NCI-H128 (cell line): ENCODE data around the gene RGS6.

Source experiments
- DNase-seq: peaks from one replicate; lab custom pipeline; 2025; ENCODE audit not compliant: unreplicated experiment; lab: John Stamatoyannopoulos, UW

RGS6 gene

DNA sequence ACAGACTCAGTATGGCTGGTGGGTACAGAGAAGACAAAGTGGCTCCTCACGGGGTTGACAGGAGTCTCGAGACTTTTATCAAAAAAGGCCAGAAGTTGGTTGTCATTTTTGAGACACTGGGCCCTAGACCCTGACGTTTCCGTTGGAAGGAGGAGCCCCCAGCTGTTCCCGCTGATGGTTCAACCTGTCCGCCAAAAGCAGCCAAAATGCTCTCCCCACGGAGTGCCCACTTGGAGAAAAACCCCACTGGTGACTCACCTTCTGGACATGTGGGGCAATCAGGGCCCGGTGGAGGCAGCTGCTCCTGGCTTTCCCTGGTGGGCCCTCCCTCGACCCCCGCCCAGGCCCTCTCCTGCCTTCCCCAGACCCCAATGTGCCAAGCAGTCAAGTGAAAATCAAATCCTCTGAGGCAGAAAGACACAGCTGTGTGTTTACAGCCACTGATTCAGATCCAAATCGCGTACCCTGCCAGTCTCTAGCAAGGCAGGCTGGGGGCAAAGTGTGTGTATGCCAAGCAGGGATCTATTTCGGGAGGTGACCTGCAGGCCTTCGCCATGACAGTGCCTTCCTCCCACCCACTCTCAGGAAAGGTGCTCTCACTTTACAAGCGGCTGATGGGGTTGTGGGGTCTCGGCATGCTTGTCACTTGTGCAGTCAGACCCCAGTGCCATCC lies 614.3 kb downstream of the RGS6 start:
- no peak for DNase-seq

DNA sequence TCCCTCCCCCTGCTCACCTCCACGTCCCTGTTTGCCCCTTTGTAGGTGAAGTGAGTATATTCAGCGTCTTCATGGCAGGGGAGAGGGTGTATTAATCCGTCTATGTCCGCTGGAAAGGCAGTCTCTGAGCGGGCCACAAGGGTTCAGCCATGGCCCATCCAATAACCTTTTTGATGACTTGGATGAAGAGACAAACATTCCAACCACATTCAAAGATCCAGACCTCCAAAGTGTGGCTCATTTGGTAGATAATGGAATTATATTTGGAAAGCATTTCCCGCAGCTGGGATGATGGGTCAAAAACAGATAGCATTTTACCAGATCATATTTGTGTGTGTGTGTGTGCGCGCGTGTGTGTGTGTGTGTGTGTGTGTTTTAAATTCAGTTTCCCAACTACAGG lies 615.8 kb downstream of the RGS6 start:
- DNase-seq, result no peak

DNA sequence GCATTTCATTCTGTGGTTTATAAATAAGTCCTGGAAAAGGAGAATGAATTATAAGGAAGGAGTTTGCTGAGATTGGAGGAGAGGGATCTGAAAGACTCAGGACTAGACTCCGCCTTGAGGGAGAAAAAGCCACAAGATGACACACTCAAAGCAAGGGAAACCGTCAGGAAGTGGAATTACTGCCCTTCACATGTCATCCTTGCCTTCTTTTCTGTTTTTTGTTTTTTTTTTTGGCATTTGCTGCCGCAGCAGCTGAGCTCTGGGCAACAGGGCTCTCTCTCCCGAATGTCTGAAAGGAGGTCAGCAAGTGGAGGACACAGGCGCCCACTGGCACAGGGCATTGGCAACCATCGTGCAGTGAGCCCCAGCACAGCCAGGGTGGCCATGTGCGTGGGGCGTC lies 616.8 kb downstream of the RGS6 start:
- DNase-seq, result no peak

DNA sequence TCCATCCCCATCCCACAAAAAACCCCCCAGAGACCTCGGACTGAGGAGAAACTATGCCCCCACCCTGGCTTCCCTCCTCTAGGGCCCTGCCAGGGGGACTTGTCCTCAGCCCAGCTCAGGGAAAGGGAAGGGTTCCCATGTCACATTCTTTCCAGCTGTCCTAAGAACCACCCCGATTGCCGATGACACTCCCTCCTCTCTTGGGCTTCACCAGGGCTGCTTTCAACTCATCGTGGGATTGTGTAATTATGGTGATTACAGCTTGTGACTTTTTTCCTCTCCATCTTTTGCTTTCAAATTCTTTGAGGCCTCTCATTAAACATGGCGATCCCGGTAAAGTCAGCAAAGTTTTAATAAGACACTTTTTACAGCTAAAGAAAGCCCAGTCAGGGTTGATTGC lies 617.6 kb downstream of the RGS6 start:
- DNase-seq, result no peak

DNA sequence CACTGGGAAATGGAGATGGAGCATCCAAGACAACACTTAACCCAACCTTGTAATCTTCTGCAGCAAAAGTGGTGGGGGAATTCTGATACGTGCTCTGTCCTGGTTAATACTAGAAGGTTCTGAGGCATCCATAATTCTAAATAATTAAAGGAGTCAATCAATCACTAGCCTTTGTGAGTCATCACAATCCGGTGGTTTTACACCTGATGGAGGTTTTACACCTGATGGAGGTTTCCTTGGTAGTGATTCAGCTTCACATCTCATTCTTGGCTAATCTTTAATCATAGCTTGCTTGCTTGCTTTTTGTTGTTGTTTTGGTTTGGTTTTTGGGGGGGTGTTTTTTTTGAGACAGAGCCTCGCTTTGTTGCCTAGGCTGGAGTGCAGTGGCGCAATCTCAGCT lies 618.3 kb downstream of the RGS6 start:
- no peak for DNase-seq

DNA sequence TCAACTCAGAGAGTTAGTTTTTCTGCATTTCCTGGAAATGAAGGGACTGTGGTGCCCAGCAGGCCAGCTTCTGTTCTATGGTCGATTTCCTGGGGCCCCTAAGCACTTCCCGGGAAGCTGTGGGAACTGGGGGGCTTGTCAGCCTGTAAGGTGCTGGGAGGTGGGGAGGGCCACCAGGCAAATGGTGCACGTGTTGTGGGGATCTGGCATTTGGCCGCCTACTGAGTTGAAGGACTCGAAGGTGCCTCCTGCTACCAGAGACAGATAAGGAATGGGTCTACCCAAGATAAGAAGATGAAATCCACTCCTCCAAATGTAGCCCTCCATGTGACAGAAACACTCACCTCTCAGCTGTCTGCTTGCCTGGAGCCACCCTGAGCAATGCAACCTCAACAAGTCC lies 620.0 kb downstream of the RGS6 start:
- DNase-seq, result no peak

DNA sequence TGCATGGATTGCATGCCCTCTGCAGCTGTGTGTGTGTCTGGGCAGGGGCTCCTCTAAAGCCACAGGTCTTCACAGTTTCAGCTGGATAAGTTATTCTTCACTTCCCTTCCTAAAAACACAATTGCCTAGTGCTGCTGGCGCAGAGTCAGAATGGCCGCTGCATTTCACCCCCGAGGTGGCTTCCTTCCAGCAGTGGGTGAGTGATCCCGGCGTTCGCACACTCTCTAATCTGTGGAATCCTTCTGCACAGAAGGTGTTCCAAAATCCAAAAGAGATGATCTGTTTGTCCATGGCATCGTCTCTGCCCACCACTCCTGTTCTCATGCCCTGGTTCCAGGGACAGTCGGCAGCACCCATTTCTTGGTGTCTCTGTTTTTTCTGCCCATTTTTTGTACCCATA lies 620.9 kb downstream of the RGS6 start:
- no peak for DNase-seq

DNA sequence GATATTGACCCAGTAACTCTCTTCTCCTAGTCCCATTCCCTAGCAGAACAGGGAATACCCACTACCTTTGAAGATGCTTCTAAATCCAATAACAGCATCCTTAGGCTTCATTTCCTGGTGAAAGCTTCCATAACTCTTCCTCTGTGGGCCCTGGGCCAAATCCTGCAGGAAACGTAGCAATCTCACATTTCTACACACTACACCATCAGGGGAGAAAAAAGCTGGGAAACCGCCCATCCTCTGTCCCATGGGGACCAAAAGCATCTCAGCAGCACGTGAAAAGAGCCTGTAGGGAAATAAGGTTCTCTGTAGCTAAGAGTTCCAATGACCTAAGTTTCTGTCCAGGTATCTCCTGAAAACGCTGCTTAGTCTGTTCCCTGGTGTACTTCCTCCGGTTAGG lies 621.4 kb downstream of the RGS6 start:
- no peak for DNase-seq

DNA sequence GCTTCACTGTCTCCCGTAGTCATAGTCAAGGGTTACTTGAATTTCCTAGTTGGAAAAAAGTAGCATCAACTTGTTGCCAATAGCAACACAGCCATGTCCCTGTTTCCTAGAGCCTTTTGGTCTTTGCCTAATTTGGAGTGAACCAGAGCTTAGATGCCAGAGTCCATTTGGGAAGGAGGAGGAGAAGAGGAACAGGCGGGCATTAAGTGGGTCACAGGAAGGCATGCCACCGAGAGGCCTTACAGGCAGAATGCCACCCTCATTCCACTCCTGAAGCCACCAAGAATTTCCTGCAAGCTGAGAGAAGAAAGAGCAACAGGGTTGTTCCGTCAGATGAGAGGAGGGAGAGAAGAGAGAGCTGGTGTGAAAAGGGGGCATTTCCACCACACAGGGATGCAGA lies 622.2 kb downstream of the RGS6 start:
- DNase-seq, result no peak

DNA sequence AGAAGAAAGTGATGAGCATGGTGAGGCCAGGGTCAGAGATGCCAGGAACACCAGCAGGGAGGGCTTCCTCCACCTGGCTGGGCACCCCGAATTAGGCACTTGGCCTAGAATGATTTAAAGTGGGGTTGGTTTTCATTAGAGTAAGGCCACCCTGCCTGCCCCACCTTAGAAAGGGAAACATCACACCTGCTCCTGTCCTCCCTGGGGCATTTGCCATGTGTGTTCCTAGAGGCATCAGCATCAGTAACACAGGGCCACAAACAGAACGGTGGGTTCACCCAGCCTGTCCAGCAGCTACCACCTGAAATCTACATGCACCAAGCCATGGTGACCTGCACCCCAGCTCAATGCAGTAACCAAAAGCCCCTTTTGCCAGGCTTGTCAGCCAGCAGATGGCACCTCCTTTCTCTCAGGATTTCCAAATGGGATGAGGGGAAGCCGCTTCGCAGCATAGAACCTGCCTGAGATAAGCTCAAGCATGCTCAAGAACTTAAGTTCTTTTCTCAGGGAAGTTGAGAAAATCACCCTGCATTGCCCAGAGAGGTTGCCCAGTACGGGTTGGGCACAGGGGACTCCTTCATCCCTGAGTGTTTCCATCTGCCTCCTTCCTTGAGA lies 622.9 kb downstream of the RGS6 start:
- no peak for DNase-seq

DNA sequence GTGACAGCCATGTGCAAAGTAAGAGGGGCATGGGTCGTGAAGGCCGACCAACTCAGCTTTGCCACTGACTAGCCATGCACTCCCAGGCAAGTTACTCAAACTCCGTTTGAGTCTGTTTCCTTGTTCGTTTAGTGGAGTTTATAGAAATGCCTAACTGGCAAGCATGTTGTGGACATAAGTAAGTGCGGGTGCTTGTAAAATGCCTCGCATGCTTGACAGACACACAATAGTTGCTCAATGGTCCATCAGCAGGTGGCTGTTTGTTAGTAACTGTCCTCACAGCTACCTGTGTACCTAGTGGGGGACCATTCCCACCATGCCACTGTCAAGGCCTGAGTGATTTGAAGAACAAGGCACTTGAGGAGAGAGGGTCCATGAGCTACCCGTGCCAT lies 623.4 kb downstream of the RGS6 start:
- DNase-seq, result no peak

DNA sequence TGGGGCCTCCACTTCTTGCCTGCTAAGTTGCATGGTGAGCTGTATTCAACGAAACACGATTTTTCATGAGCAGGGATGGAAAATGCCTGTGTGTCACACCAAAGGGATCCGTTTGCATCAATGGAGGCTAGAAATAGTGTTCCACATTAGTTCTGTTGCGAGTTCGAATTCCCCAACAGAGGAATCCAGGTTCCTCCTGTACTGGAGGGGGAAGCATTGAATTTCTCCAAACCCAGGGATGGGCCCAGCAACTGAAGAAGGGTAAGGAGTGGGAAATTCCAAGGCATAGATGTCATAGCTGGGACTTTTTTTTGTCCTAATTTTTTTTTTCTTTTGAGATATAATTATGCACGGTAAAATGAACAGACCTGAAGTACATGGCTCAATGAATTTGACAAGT lies 625.4 kb downstream of the RGS6 start:
- no peak for DNase-seq

DNA sequence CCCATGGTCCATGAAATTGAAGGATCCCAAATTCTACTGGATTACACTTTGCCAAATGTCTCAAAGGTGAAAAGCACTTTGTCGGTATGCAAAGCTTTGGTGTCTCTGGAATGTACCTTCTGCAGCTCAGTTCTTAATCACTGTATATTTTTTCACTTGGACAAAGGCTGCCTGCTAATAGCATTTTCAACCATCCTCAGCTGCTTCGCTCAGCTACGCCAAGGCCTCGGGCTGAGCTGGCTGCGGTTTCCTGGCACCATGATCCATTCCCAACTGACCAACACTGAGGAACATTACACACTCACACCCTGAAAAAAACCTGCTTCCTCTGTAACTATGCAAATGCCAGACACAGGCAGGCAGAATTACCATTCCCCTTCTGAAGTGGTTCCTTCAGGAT lies 626.5 kb downstream of the RGS6 start:
- DNase-seq, result no peak

DNA sequence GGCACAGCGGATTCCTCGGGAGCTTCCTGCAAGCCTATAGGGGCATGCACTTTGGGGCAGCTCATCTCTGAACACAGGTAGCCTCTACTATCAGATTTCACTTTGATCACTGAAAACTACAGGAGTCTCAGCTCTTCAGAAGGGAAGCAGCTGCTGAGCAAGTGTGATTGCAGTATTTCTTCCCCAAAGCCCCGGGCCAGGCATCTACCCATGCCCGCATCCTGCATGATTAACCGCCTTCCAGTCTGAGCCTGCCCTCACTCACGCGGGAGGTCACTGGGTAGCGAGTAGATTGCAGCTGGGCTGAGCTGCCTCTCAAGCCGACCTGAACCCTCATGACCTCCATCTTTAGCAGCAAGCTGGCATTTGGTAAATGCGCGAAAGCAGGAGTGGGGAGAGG lies 627.0 kb downstream of the RGS6 start:
- no peak for DNase-seq

DNA sequence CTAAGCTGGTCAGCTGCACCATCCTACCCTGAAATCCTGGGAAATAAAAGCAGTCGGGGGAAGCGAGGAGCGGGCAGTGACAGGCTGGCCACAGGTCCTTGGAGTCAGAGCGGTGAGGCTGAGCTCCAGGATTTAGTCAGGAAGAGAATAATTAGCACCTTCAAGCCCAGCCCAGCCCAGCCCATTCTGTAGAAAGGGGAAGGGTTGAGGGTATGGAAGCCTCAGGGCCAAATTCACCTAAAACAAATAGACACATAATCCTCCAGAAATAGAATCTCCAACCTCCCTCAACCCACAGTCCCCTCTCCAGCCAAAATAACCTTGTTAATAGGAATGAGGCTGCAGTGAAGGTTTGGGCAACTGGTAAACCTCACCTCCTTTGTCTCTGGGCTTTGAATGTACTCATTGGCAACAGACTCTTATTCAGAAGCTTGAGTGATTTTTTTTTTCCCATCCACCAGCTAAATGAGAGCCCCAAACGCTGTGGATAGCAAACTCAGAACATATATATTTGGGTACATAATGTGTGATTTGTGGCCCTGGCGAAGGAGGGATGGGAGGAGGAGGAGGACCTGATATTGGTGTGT lies 627.5 kb downstream of the RGS6 start:
- DNase-seq, result no peak

DNA sequence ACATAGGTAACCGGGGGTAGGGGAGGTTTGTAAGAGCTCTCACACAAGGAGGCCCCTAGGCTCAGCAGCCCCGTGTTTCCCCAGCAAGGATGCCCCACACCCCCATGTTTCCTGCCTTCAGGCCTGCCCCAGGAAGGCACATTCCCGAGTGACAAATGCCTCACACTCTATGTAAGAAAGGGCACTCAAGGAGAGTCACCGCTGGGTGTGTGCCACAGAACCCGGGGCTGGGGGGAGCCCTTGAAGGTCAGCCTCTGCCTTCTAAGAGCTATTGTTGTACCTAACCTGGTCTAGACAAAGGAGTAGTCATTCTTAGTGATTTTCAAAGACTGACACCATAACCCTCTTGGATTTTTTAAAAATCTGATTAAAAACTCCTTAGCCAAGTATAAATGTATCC lies 628.1 kb downstream of the RGS6 start:
- DNase-seq, result no peak

DNA sequence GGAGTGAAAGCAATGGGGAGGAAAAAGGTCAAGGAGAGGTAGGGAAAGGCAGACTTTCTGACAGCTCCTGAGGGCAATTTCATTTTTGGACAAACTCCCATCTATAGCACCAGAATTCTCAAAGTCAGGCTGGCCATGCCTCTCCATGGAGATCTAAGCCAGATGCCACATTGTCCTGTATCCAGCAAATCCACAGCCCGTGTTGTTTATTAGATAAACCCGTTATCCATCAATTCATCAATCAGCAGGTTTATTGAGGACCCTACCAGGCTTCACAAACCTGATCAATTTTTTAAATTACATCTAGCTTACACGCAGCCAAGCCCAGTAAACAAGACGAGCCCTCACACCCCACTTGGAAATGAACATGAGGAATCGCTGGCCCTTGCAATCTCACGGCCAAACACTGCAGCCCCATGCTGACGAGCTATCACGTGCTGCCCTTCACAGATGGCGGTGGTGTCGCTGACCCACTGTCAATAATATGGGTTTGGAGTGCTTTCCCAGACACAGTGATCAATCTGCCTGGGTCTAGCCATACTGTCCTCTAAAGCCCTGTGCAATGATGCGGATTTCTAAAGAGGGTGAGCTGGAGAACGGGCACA lies 628.8 kb downstream of the RGS6 start:
- DNase-seq, result no peak

DNA sequence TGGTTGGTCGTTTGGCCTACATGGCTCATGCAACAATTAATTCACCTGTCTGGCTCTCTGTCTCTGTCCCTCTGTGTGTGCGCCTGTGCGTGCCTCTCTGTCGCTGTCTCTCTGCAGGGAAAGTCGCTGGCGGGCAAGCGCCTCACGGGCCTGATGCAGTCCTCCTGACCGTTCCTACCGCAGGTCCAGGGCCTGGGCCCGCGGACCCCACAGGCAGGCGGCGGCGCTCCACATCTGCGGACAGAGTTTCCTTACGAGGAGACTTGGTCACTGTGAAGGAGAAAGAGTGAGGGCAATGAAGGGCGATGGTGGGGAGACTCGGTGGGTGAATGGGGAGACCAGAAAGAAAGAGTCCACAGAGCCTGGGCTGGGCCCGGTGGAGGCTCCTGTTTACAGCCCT lies 630.1 kb downstream of the RGS6 start:
- no peak for DNase-seq

DNA sequence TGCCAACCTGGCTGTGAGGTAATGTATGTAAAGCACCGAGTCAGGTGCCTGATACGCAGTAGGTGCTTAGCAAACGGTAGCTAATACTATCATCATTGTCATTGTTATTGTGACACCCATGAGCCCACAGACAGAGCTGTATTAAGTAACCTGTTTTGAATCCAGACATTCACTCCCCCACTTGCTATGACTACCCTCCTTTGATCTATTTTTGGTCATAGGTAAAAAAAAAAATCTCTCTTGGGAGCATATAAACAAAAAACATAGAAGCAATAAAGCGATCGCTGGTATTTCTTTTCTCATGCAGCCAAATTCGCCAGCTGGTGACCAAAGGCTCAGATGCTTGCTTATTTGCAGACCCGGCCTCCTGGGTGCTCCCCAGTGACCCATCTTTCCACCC lies 631.4 kb downstream of the RGS6 start:
- no peak for DNase-seq

DNA sequence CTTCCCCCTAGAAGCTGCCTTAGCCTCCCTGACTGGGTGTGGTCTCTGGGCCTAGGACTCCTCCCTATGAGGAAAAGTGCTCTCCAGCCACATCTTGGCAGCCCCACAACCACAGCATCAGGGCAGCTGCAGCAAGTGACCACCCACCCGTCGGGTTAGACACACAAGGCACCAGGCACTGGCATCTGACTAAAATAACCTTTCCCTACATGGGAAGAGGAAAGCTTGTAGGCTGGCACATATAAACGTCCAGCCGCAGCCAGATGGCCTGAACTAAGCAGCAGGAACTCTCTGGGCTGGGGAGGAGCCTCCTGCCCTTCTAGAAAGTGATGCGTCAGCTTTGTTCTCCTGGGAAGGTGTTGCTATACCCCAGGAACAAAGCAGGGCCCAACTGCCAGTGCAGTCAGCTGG lies 632.9 kb downstream of the RGS6 start:
- no peak for DNase-seq

DNA sequence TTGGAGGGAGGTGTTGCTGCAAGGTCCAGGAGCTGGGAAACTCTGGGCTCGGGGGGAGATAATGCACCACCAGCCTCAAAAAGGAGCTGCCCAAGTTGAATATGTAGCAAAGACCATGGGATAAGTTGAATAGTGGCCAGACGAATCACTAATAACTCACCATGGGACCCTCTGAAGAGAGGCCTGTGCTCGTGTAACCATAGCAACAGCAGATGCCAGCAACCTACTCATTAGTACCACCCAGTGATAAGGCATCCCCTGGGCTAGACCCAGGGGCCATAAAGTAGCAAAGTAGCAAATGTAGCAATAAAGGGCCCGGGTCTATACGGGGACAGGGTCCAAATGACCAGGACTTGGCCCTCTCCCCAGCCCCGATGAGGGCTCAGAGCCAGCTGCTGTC lies 633.7 kb downstream of the RGS6 start:
- DNase-seq, result no peak

DNA sequence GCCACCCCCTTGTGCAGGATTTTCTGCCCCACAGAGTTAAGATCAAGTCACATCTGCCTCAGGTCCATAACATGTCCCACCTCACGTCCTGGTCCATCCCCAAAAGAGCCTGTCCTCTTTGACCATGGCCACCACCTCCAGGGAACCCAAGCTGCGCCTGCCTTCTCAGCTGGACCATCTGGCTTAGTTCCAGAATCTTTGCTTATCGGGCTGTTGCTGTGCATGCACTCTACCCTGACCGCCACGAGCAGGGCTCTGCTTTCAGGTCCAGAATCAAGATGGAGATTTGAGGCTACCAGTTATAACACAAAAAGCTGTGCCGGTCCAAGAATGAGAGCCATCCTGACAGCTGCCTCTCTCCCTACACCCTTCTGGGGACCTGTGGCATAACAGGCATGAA lies 635.0 kb downstream of the RGS6 start:
- no peak for DNase-seq
